ENCODE data around the gene C5orf24. TPM values are rescaled to one million over a fixed set of nuclear protein-coding genes. Genes with fewer than 3 reads are reported as not detected.
"Not testable (repeated sequence)": the region's sequence is repeated elsewhere in the genome, so short reads cannot be mapped to it uniquely, and the experiment has no call there.

C5orf24 gene
- total and polyA plus RNA-seq, 10 of the 15 experiments (the other 5 are each of a cell fraction or from before 2014, with no cell fraction given): 5.4 to 26.8 (median 15.6) TPM

DNA sequence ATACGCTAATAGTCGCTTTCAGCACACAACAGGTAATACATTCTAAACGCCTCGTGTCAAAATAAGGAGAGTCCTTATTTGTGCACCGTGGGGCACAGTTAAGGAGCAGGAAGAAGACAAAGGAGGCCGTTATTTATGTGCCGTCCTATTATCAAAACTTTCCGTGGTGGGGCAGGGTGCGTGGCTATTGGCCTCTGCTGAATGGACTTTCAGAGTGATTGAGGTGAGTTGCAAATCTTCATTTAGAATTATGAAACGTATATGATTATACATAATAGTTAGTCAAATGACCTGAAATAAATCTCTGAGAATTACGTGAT lies 833 bp downstream of the C5orf24 start (continued):
- TF ChIP-seq, protein P1, sequence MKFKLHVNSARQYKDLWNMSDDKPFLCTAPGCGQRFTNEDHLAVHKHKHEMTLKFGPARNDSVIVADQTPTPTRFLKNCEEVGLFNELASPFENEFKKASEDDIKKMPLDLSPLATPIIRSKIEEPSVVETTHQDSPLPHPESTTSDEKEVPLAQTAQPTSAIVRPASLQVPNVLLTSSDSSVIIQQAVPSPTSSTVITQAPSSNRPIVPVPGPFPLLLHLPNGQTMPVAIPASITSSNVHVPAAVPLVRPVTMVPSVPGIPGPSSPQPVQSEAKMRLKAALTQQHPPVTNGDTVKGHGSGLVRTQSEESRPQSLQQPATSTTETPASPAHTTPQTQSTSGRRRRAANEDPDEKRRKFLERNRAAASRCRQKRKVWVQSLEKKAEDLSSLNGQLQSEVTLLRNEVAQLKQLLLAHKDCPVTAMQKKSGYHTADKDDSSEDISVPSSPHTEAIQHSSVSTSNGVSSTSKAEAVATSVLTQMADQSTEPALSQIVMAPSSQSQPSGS (IDR thresholded peaks at IDR 0.05; ENCODE audit: low read length): no peak
- no peak for TF ChIP-seq ZNF274 (IDR thresholded peaks at IDR 0.05; ENCODE audit: insufficient read depth, insufficient read length)
- TF ChIP-seq PAX8 (IDR thresholded peaks at IDR 0.05): no peak
- no peak for TF ChIP-seq POU2F2 (IDR thresholded peaks at IDR 0.05; ENCODE audit: borderline replicate concordance, low read depth, low read length)
- no peak for TF ChIP-seq TCF12 (IDR thresholded peaks at IDR 0.05; ENCODE audit: low read depth, low read length)
- TF ChIP-seq, protein P2, sequence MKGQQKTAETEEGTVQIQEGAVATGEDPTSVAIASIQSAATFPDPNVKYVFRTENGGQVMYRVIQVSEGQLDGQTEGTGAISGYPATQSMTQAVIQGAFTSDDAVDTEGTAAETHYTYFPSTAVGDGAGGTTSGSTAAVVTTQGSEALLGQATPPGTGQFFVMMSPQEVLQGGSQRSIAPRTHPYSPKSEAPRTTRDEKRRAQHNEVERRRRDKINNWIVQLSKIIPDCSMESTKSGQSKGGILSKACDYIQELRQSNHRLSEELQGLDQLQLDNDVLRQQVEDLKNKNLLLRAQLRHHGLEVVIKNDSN (IDR thresholded peaks at IDR 0.05; ENCODE audit: borderline replicate concordance, extremely low read length, insufficient read depth, low read depth, low read length): no peak
- TF ChIP-seq, protein P3, sequence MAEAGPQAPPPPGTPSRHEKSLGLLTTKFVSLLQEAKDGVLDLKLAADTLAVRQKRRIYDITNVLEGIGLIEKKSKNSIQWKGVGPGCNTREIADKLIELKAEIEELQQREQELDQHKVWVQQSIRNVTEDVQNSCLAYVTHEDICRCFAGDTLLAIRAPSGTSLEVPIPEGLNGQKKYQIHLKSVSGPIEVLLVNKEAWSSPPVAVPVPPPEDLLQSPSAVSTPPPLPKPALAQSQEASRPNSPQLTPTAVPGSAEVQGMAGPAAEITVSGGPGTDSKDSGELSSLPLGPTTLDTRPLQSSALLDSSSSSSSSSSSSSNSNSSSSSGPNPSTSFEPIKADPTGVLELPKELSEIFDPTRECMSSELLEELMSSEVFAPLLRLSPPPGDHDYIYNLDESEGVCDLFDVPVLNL (IDR thresholded peaks at IDR 0.05; ENCODE audit: low read depth, low read length): no peak
- no peak for TF ChIP-seq RFX5 (IDR thresholded peaks at IDR 0.05; ENCODE audit: low read depth, low read length)
- TF ChIP-seq NFYA (IDR thresholded peaks at IDR 0.05; ENCODE audit: borderline replicate concordance, low read depth, low read length): no peak

DNA sequence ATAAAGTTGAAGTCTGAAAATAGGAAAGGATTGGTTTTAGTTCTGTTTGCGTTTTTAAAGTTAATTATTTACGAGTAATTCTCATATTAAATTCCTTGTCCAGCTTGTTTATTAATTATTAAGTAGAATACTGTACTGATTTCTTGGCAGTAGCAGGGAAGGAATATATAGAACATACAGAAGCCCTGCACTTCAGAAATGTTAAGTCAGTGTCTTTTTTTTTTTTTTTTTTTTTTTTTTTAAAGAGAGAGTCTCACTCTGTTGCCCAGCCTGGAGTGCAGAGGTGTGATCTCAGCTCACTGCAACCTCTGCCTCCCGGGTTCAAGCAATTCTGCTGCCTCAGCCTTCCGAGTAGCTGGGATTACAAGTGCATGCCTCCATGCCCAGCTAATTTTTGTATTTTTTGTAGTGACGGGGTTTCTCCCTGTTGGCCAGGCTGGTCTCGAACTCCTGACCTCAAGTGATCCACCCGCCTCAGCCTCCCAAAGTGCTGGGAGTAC lies 3.7 kb downstream of the C5orf24 start:
- in situ Hi-C loops (cut with MboI); H3K9ac ChIP-seq (ENCODE audit: control insufficient read depth, insufficient read depth, low read length): not testable (repeated sequence)

More for the DNA sequence above, 3.7 kb downstream of the C5orf24 start:
- SMC1A ChIA-PET (ENCODE audit: uncharacterized antibody, unreplicated experiment): interaction anchor here (0.9 to 1.7 kb wide), 7 partner anchors 8 to 111 kb away, joined by 3 to 4 read pairs (median 3); partner anchors contain the start of gene CAMLG
- BruUV-seq (replicated peaks); H3K27me3 ChIP-seq (replicated peaks in 1 of 2; ENCODE audit: control insufficient read depth in 2 of 2, insufficient read depth in 2 of 2, low read length in 1 of 2); H4K20me1 ChIP-seq (ENCODE audit: control insufficient read depth, insufficient read depth); RAD21 ChIA-PET (ENCODE audit: unreplicated experiment); intact Hi-C loops (cut with micrococcal nuclease; ENCODE audit: unreplicated experiment); H3K4me3 ChIP-seq; ATAC-seq; H3K9me3 ChIP-seq (replicated peaks; ENCODE audit: control insufficient read depth, insufficient read depth, low read length); H2AFZ ChIP-seq (ENCODE audit: control insufficient read depth, low read depth, low read length); FAIRE-seq; H3K27ac ChIP-seq (ENCODE audit: control insufficient read depth, insufficient read depth); H3K36me3 ChIP-seq (ENCODE audit: control insufficient read depth in 2 of 2, insufficient read depth in 2 of 2, low read length in 1 of 2); DNase-seq (ENCODE audit: low read depth, low spot score): not testable (repeated sequence)
- Histone ChIP-seq H3K4me2 (ENCODE audit: control insufficient read depth, insufficient read depth) (peak overlapping the region; percentile 33; the same call in 1 of the 2 replicates), H3K79me2 (ENCODE audit: control insufficient read depth, insufficient read depth, low read length) (peaks cover 45% of the 10 kb centered on the region), H3K4me1 (ENCODE audit: control insufficient read depth, insufficient read depth, low read length) (peaks cover 10% of the 10 kb centered on the region)
- POLR2A ChIA-PET: interaction anchor here (0.6 to 1.1 kb wide), 3 partner anchors 55 to 113 kb away, joined by 3 to 4 read pairs (median 4); partner anchors contain the start of gene PCBD2
- peak; percentile 31; the same call in 1 of the 2 replicates for TF ChIP-seq ZNF384 (IDR thresholded peaks at IDR 0.05; ENCODE audit: borderline replicate concordance, low read depth, low read length)
- CTCF ChIA-PET: interaction anchor here (0.9 to 1.5 kb wide), 7 partner anchors 9 to 111 kb away, joined by 3 to 6 read pairs (median 3); partner anchors contain the start of gene CAMLG
- WGBS (ENCODE audit: insufficient coverage, insufficient replicate concordance, low lambda C conversion rate, missing lambda C conversion rate): 98% methylated on average over 6 of the region's 7 CpGs

All from GM12878 (cell line).